DMS153 treated with DMSO at 0.1 percent for 48 hours (cell line): ENCODE results near the gene SUCLG2.
"Not testable (repeated sequence)": the region's sequence is repeated elsewhere in the genome, so short reads cannot be mapped to it uniquely, and the experiment has no call there.

Experiments used
- DNase-seq: peaks from one replicate; lab custom pipeline; 2025; ENCODE audit not compliant: unreplicated experiment; lab: John Stamatoyannopoulos, UW

Gene SUCLG2

DNA sequence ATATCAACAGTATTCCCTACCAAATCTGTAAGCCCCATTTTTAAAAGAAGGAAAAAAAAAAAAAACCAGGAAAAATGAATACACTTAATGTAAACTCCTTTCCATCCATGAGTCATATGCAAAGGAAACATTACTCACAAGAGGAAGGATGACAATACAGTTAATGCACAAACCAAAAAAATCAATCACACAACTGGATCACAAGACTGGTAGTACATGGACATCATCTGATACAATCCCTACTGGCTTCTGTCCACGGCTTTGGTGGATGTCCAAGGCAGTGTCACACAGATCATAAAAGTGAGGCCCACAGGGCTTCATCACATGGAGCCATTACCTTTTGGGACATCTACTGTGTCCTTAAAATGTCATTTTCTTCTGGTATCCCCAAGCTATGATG is 44.0 kb downstream of the SUCLG2 start:
- DNase-seq, result no peak

DNA sequence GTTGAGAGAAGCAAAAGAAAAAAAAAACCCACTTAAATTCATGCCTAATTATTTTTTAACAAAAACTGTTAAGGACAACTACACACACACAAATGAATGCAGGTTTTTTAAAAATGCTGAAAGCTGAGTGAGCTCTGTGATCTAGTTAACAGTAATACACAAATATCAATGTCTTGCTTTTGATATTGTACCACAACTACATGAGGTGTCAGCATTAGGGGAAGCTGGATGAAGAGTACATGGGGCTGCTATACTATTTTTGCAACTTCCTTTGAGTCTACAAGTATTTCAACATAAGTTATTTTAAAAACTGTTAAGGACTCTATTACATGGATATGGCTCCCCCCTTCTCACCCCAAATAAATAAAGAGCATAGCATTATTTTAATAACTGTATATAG is 44.7 kb downstream of the SUCLG2 start:
- no peak for DNase-seq

DNA sequence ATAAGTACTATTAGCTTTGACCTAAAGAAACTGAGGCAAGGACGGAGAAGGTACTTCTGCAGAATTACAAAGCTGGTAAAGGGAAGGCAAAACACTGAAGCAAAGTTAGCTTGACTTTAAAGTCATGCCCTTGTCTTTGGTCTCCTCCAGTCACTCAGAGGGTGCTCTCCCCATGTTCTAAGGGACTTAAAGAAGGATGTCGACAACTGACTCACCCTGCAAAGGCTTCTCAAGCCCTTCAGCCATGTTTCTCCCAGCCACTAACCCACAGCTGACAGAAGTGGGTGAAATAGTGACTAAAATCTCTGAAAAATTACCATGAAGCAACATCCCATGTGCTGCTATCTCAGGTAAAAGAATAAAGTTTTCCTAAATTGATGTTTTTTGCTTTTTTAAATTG is 46.4 kb downstream of the SUCLG2 start:
- no peak for DNase-seq

DNA sequence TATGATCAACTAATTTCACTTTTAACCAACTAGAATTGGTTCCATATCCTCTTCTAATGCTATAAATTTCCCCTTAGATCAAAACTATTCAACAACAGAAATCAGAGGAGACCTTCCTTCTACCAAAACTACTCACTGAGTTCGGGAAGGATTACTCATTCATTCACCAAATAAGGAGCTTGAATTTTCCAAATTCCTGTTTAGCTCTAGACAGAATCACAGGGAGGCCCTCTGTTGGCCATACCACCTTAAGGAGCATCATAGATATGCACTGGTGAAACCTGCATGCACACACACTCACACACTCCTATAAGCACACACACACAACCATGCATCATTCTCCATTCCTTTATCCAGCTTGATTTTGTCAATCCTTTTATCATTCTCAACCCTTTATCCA is 49.0 kb downstream of the SUCLG2 start:
- no peak for DNase-seq

DNA sequence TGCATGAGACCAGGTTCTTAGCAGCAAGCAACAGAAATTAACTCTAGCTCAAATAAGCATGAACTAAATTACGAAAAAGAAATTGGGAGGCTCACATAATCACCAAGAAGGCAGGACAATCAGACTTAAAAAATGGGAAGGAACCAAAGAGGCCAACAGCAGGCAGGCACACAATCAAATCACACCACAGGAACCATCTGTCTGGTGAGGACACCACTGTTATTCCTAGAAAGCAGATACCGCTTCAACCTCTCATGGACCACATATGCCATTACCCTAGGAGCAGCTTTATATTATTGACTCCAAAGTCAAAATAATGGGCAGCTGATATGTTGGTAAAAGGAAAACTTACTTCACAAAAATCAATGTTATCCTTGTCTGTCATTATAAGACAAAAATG is 51.6 kb downstream of the SUCLG2 start:
- DNase-seq, result no peak

DNA sequence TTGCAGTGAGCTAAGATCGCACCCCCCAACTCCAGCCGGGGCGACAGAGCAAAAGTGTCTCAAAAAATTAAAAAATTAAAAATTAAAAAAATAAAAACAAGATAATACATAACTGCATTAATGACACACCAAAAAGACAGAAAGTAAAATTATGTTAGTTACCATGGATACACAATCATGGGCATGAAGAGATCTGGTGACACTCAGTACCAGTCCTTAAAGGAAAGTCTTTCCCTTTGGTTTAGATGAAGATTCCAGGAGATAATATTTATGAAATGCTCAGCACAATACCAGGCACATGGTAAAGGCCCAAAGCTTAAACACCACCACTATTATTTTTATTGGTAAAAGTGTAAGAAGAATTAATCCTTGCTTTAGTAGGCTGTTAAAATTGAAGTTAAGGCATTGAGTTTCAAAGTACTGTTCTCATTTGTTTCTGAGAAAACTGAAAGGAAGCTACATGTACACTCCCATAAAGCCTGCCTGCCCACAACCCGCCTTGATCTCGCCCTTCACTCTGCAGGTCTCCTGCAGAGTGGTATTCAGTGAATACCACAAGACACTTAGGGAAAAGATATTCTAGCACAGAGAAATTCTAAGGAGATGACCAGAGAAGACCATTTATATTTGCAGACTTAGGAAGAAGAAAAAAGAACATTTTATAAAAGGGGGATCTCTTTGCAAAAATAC is 52.3 kb downstream of the SUCLG2 start:
- DNase-seq, result no peak

DNA sequence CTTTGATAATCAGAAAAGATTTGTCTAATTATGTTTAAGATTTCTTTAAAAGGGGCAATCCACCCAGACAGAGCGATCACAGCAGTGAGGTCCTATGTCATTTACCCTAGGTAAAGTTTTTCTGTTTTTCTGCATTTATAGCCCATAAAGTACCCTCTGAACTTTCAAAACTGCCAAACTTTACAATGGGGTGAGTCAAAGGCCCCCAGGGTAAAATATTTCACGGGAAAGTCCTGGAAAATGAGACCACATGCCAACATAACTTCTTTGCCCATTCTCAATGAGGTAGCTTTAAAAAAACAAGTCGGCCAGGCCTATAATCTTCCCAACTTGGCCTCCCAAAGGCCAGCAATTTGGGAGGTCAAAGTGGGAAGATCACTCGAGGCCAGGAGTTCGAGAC is 53.0 kb downstream of the SUCLG2 start:
- no peak for DNase-seq

DNA sequence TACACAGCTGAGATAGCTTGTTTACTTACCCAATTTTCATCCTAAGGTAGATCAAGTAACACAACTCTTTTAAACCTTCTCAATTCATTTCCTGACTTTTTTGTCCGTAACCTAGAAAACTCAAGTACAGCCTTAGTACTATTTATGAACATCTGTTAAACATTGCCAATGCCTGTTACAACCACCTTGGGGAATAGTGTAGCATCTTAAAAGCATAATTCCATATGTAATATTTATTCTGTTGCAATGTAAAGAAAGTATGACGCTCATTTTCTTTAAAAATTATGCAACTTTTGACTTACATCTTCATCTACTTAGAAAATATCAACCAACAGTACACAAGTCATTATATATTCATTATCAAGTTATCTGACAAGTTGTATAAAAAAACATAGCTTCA is 54.6 kb downstream of the SUCLG2 start:
- no peak for DNase-seq

DNA sequence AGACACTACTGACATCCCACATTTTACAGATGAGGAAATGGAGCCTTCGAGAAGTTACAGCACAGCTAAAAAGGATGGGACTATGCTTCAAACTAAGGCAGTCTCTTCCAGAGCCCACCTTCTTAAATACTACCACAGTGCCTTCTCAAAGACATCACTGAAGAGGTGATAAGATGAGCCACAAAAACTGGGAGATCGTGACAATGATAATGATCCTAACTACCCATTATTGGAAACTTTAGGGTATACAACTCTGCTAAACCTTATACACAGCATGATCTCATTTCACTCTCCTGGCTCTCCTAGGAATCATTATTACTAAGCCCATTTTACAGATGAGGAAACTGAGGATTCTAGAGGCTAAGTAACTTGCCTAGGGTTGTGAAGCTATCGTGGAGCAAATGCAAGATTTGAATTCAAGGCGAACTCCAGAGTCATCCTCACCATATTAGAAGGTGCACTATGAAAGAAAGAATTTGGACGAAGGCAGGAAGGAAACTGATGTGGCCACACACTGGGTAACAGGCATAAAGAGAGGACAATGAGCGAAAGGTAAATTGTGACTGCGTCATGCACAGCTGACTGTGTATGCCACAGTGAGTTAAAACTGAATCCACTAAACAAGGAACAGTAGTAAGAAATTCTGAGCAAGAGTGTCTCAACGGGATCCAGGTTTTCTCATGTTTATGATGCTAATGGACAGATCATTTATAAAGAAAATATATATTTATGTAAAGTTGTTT is 55.4 kb downstream of the SUCLG2 start:
- DNase-seq, result no peak

DNA sequence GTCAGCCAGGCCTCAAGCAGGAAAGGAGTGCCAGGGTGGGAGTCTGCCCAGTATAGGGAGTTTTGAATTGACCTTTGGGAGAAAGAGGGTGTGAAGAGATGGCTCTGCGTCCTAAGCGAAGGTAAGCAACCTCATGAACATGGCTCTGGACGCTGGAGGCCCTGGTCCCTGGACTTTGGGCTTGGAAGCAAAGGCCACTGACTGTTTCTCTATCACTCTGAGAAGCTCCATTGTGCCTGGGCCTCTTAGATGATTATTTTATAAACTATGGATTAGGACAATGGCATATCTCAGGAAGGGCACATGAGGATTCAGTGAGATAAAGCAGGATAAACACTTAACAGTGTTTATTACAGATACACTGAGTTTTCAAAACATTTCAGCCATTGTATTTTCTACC is 59.0 kb downstream of the SUCLG2 start:
- DNase-seq, result no peak

DNA sequence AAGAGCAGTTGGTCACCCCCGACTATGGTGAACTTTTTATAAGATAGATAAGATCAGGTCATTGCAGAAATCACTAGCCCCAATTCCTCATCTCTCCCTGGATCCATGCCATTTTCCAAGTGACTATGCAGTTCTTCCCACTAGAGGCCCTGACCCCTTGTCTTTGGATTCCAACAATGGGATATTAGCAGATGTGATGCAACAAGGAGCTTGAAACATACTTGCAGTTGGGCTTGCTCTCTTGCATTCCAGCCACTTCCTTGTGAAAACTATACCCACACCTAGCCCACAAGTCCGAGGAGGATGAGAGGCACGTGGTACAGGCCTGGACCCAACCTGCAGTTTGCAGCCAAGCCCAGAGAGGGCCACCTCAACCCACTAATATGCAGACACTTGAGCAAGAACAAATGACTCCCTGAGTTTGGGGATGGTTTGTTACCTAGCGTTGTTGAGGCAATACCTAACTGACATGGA is 60.6 kb downstream of the SUCLG2 start:
- DNase-seq, result no peak

DNA sequence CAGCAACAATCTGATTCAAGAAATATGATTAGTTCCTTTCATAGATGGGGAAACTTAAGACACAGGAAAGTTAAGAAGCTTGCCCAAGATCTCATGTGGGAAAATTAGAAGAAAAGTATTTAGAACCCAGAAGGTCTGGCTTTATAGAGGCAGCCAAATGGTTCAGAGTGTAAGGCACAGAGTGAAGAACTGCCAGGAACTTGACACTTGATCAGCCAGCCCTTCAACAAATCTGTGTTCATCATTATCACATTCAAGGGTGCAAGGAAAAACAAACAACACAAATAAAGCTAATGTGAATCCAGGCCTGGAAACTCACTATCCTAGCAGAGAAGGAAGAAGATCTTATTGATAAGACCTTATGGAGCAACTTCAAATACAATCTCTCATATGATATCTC is 62.4 kb downstream of the SUCLG2 start:
- no peak for DNase-seq

DNA sequence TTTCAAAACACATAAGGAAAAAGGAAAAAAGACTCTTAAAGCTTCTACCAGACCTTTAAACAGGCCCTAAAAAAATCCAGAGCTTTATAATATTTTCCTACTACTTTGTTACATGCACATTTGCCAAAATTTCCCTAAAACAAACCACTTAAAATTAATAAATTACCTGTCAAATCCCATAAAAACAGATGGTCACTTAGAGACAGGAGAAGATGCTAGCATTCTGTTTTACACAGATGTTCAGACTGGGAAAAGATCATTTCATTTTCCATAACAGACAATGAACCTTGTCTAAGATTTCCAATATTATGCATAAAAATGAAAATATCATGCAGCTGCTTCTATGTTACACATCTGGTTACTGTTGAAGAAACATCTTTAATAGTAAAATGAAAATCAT is 66.6 kb downstream of the SUCLG2 start:
- DNase-seq, result no peak

DNA sequence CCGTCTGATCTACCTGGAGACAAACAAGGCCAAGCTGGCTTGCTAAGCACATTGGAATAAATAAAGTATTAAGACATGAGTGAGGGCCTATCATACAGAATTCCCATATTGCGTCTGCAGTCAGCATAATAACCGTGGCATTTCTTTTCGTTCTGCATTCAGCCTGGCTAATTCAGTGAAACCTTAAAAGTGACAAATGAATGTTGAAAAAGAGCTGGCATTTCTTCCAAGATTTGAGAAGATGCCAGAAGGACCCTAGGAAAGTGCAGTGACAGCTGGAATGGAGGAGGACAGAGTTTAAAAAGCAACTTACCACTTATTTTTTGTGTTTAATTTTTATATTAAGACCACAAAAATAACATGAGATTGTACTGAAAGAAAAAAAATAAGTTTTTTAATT is 67.1 kb downstream of the SUCLG2 start:
- no peak for DNase-seq

DNA sequence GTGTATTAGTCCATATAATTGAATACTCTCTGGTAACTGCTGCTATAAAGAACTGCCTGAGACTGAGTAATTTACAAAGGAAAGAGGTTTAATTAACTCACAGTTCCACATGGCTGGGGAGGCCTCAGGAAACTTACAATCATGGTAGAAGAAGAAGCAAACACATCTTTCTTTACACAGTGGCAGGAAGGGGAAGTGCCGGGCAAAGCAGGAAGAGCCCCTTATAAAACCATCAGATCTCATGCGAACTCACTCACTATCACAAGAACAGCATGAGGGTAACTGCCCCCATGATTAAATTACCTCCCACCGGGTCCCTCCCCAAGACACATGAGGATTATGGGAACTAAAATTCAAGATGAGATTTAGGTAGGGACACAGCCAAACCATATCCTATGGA is 69.8 kb downstream of the SUCLG2 start:
- not testable (repeated sequence) for DNase-seq

DNA sequence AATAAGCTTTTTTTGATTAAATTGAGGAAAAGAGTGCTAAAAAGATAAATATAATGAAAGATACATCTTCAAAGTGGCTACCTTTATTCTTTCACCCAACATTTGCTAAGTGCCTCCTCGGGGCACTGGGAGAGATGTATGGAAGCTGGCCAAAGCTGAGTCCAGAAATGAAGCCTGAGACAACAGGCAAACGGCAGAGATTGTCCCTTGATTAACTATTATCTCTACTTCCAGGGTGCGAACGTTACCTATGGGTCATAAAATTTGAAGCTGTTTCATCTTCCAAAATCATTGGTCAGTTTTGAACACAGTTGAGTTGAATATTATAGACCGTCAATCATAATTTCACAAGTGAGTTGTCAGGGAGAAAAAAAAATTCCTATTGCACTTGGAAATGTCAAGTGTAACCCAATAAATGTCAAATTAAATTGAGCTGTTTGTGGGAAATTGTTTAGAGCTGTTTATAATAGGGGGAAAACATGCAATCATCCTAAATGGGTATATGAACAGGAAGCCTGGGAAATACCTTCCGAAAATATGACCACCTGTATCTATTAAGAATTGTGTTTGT is 73.9 kb downstream of the SUCLG2 start:
- no peak for DNase-seq

DNA sequence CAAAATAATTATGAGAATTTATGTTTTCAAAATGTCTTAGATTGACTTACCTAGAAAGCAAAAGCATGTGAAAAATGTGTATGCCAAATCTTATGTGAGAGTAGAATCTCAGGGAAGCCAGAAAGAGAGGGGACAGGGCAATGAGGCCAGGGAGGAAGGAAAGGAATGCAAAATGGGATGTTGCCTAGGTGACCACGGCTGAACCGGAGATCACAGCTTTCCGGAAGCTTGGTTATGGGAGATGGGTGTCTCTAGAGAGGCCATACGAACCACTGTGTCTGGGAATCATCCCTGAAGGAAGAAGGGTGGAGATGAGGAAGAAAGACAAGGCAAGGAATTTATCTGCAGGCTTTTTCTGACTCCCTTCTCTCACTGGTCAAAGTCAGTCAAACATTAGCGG is 76.0 kb downstream of the SUCLG2 start:
- no peak for DNase-seq

DNA sequence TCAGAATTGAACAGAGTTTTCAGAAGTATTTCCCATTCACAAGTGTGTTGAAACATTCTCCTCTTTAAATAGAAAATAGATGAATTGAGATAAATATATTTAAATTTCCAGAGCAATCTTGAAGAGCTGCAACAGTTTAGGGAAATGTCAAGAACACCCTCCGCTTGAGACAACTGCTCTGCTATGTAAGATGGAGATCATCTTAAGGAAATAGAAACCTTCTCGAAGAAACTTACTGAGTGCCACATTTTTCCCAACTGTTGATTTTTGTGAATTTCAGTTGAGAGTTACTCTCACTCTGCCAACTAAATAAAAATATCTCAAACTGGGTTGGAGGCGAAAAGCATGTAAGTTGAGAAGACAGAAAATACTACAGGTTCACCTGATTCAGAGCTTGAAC is 78.0 kb downstream of the SUCLG2 start:
- DNase-seq, result no peak

DNA sequence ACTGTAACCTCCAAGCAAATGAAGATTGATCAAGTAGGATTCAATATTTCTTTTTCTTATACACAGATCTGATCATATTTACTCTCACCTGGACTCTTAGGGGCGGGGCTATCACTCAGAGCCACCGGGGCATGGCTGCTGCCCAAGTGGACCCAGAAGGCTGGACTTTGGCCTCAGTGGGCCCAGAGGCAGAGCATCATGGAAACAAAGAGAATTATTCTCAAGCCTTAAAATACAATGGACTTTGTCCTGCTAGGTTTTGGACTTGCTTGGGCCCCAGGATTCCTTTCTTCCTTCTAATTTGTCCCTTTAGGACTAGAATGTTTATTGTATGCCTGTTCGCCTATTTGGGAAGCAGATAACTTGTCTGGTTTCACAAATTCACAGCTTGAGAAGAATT is 85.1 kb downstream of the SUCLG2 start:
- DNase-seq, result no peak

DNA sequence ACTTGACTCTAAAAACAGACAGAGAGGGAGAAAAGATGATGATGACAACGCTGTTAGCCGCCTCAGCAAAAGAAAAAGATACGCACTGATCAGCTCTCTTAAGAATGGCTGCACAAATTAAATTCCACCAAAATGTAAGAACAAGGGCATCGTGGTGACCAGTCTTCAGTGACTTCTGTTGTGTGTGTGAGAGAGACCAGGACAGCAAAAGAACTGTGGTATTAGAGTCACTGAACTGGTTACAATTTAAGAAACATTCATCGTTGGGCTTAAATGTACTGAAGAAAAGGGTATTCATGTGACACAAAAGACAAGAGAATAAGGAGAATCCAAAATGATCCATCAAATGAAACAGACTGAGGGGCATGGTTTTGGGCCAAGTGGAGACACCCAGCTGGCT is 86.5 kb downstream of the SUCLG2 start:
- no peak for DNase-seq

DNA sequence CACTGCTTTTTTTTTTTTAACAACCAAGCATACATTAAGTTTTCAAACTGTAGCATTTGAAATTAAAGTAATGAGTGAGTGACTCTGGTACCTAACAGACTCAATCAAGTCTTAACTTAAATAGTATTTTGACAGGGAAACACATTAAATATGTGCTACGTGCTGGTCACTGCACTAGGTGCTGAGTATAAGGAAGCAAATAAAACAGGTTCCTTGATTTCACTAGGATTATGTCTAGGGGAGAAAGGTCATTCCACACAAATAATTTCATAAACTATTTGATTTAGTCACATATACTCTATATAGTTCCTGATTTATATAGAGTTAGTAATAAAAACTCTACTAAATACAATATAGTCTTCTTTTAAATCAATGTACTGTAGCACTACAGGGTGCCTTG is 89.4 kb downstream of the SUCLG2 start:
- no peak for DNase-seq

DNA sequence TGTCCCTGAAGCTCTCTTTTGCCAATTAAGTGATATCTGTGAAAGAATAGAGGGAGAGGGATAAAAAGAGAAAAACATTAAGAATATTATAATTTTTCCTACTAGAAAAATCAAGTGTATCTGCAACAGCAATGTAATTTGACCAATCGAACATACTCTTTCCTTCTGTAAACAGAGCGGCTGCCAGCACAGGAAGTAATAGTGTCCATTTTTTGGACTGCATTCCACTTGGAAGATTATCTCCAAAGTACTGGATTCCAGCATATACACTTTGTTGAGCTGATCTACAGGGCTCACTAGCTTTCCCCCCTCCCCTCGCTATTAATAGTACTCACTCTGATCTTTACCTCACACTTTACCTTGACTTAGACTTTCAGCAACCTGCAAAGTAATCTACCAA is 90.4 kb downstream of the SUCLG2 start:
- DNase-seq, result no peak
